Kidney (tissue), 14 donors: ENCODE results near the gene RPLP2. TPM values are rescaled to one million over a fixed set of nuclear protein-coding genes. Genes with fewer than 3 reads are reported as not detected.

Experiments used
- DNase-seq, 5 donors: peaks; one replicate each; pipeline ENCODE4 v3.0.0-alpha.2; 2013 to 2020
- FAIRE-seq: peaks from 2 replicates; lab custom pipeline; 2012; peaks lifted over from hg19 to GRCh38; lab: Jason Lieb, UNC
- H3K27ac ChIP-seq, 2 donors: one replicate each; pipeline ENCODE4 v1.7.0; 2013; ENCODE audit warnings: low read depth in 2 of 2, low read length in 2 of 2, inconsistent platforms in 1 of 2
- H3K27me3 ChIP-seq: one replicate; pipeline ENCODE4 v1.7.1; 2013; ENCODE audit warnings: low read length, inconsistent platforms; ENCODE audit not compliant: control insufficient read depth, insufficient read depth
- H3K36me3 ChIP-seq, 3 donors: one replicate each; pipeline versions ENCODE4 v1.7.0 to v1.7.1; 2013; ENCODE audit warnings: low read length in 3 of 3, control low read depth in 1 of 3, inconsistent platforms in 1 of 3; ENCODE audit not compliant: insufficient read depth in 3 of 3, control insufficient read depth in 2 of 3
- H3K4me1 ChIP-seq, 3 donors: one replicate each; pipeline versions ENCODE4 v1.7.0 to v1.7.1; 2013; ENCODE audit warnings: low read length in 3 of 3, inconsistent platforms in 1 of 3, low read depth in 1 of 3; ENCODE audit not compliant: control insufficient read depth in 2 of 3, insufficient read depth in 2 of 3
- H3K4me3 ChIP-seq, 3 donors: one replicate each; pipeline versions ENCODE4 v1.7.0 to v1.8.1; 2013; ENCODE audit warnings: low read length in 3 of 3, control low read depth in 1 of 3, inconsistent platforms in 1 of 3
- H3K9ac ChIP-seq, 3 donors: one replicate each; pipeline versions ENCODE4 v1.7.0 to v1.7.1; 2013; ENCODE audit warnings: low read length in 3 of 3, control low read depth in 1 of 3, inconsistent platforms in 1 of 3
- H3K9me3 ChIP-seq, 3 donors: one replicate each; pipeline versions ENCODE4 v1.7.0 to v1.7.1; 2013; ENCODE audit warnings: low read length in 3 of 3, control low read depth in 1 of 3, inconsistent platforms in 1 of 3; ENCODE audit not compliant: control insufficient read depth in 2 of 3, insufficient read depth in 1 of 3
- CTCF ChIP-seq: IDR thresholded peaks from 3 replicates; pipeline ENCODE4 v1.5.1; 2012; ENCODE audit warnings: mild to moderate bottlenecking, moderate library complexity, borderline replicate concordance; ENCODE audit not compliant: insufficient read depth; ENCODE audit errors: extremely low read depth
- intact Hi-C: fragments of 100-400 bp; cut with DNase I; formaldehyde crosslinking; loops from one replicate; pipeline ENCODE4 v1.11.1; 2022
- polyA plus RNA-seq: library from polyadenylated mRNA; stranded (reverse); fragments of 350-450 nt; fragmentation: Illumina TruSeq; extraction: RNeasy Lipid Tissue Mini Kit (QIAGEN cat#74804); gene quantifications from one replicate; pipeline ENCODE4 v1.2.3, GENCODE V29; 2014; ENCODE audit warnings: low read depth, low replicate concordance; ENCODE audit not compliant: insufficient read depth
- total RNA-seq: library from RNA; stranded (reverse); fragmentation: NEBNext Ultra II Directional; extraction: Animal tissue kit (Norgen Biotek cat#: 25700); gene quantifications from one replicate; pipeline ENCODE4 v1.2.1, GENCODE V29; 2021
- donor health status: control.
- donor health status: control.
- donor health status: control.
- donor health status: control.
- donor health status: control.
- donor health status: DM: yes; HTN: yes; CAD: no.
- donor health status: Normal renal cell carcinoma (clear cell type).

The RPLP2 gene
- total and polyA plus RNA-seq, 2 donors from 2014 or later: 1,544 to 1,997 TPM

DNA sequence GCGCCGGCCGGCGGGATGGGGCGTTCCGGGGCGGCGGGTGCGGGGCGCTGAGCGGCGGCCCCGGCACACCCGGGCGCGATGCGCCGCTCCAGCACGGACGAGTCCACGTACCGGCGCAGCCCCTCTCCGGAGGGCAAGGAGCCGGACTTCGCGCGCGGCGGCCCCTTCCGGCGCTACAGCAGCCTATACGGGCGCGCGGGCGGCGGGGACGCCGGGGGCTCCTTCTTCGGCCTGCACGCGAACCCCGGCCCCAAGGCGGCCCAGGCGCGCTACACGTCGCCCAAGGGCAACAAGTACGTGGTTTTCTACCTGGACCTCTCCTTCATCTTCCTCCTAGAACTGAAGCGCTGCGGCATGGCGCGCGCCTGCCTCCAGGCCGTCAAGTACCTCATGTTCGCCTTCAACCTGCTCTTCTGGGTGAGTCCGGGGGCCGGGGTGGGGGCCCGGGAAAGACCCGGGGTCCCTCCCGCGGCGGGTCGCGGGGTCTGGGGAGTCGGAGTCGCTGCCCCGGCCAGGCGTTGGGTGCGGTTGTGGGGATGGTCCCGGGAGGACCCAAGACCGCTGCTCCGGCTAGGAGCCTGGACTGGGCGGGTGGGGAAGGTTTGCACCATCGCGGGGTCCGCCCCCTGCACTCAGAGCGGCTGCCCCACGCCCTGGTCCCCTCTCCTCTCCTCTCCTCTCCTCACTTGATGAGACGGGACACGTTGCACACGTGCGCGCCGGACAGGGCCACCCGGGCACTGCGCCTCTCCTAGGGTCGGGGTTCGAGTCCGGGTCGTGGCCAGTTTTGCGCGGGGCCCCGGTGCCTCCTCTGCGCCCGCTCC is 40.4 kb downstream of the RPLP2 start:
- TF ChIP-seq CTCF: no peak
- Histone ChIP-seq H3K4me1 (peaks cover 0 to 17% (median 6%) of the 10 kb centered on the region in 3 donors), H3K4me3 (peak overlapping the region in 1 of 3 donors; percentile 6), H3K9ac (no peak overlapping the region), H3K9me3 (no peaks in the 10 kb centered on the region), H3K36me3 (no peaks in the 10 kb centered on the region), H3K27ac (no peak overlapping the region), H3K27me3 (no peaks in the 10 kb centered on the region)
- DNase-seq (peak in 2 of 5 donors; percentile 38 to 41), FAIRE-seq (no peak)
- intact Hi-C loops: loop anchor here (10.0 kb wide), 1 partner anchor 195 kb away; no protein-coding TSS in a partner anchor

DNA sequence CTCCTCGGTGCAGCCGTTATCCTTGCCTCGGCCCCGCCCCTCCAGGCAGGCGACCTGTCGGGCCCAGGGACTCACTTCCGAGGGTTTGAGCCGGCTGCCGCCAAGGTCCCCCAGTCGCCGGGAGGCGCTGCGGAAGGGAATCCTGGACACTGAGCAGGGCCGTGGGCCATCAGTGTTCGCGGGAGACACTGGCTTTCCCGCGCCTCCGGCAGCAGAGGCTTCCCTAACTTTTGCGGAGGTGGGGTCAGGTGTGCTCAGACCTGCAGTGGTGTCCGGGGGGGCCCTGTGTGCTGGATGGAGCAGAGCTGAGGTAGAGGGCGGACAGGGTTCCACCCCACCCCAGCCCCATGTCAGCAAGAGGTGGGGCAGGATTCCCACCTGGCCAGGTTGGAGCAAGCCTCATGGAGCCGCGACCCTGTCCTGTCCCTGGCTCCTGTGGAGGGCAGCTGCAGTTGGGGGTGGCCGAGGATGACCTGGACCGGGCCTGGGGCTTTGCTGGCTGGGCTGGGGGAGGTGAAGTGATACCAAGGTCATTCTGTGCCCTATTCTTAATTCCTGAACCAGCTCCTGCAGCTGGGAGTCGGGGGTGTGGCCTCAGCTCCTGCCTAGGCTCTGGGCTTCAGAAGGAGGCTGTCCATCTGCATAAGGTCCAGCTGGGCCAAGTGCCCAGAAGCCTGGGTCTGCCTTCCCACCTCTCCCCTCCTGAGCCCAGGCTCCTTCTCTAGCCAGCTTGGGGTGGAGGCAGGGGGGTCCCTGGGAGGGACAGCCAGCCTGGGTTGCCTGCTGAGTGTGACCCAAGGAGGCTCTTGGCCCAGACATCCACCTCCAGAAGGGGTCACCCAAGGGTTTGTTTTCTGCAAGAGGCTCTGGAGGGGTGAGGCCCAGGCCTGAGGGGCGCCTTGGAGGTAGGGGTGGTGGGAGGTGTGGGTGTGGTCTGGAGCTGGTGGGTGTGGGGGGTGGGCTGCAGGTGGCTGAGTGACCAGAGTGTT is 41.3 kb downstream of the RPLP2 start:
- no peak for TF ChIP-seq CTCF
- Histone ChIP-seq H3K9me3 (no peaks in the 10 kb centered on the region), H3K36me3 (no peaks in the 10 kb centered on the region), H3K27ac (no peak overlapping the region), H3K27me3 (no peaks in the 10 kb centered on the region), H3K4me3 (no peak overlapping the region), H3K4me1 (peaks cover 0 to 14% (median 0%) of the 10 kb centered on the region in 3 donors), H3K9ac (no peak overlapping the region)
- intact Hi-C loops: loop anchor here (10.0 kb wide), 1 partner anchor 194 kb away; no protein-coding TSS in a partner anchor
- FAIRE-seq: no peak
- DNase-seq: peak in 3 of 5 donors; percentile 44 to 80 (median 60)

DNA sequence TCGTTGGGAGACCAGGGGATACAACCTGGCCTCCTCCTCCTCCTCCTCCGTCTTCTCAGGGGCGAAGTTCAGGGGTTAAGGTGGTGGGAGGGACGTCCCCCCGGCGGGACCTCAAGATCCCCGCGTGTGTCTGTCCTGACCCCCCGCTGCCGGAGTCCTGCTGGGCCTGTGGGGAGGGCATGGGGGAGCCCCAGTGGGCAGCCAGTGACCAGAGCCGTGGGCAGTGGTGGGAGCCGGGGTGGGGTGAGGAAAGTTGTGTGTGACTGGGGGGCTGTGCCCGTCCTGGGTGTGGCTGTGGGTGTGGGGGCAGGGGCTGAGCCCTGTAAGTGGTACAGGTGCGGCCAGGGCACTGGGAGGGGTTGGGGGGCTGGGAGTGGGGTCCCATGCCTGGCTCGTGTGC is 43.0 kb downstream of the RPLP2 start:
- no peaks in the 10 kb centered on the region for H3K27me3 ChIP-seq
- peaks cover 0 to 10% (median 0%) of the 10 kb centered on the region in 3 donors for H3K4me1 ChIP-seq
- no peaks in the 10 kb centered on the region for H3K36me3 ChIP-seq
- H3K4me3 ChIP-seq: no peak overlapping the region
- no peak overlapping the region for H3K27ac ChIP-seq
- no peak overlapping the region for H3K9ac ChIP-seq
- FAIRE-seq: no peak
- no peaks in the 10 kb centered on the region for H3K9me3 ChIP-seq
- no peak for TF ChIP-seq CTCF
- DNase-seq: no peak
- intact Hi-C loops: loop anchor here (10.0 kb wide), 1 partner anchor 192 kb away; no protein-coding TSS in a partner anchor
